ENCODE data around the gene MPIG6B. TPM values are rescaled to one million over a fixed set of nuclear protein-coding genes. Genes with fewer than 3 reads are reported as not detected.
"Not testable (repeated sequence)": the region's sequence is repeated elsewhere in the genome, so short reads cannot be mapped to it uniquely, and the experiment has no call there.

The MPIG6B gene
- total RNA-seq, 1 donor from 2014 or later = not detected

DNA sequence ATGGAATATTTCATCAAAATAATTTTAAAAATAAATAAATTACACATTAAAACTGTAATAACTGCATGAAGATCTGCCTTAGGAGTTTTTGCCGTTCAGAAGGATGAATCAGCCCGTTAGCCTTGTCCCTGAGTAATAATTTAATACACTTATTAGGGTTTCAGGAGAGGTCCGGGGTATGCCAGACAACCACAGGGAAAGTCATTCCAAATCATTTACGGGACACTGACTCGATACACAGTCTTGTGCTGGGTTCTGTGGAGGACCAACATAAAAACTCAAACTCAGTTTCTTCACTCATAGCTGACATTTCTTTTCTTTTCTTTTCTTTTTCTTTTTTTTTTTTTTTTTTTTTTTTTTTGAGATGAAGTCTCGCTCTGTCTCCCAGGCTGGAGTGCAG lies 17.2 kb upstream of the MPIG6B start:
- Mint-ChIP-seq H3K9me3 (ENCODE audit: unreplicated experiment) (no peaks in the 10 kb centered on the region), H3K4me1 (ENCODE audit: unreplicated experiment) (peaks cover 18% of the 10 kb centered on the region), H3K36me3 (ENCODE audit: unreplicated experiment) (peaks cover 2% of the 10 kb centered on the region), H3K4me3 (ENCODE audit: unreplicated experiment) (no peak overlapping the region), H3K27ac (ENCODE audit: unreplicated experiment) (no peak overlapping the region), H3K27me3 (ENCODE audit: unreplicated experiment) (no peaks in the 10 kb centered on the region)
- no peak for DNase-seq (ENCODE audit: extremely low spot score, unreplicated experiment)
- TF ChIP-seq, protein P1, sequence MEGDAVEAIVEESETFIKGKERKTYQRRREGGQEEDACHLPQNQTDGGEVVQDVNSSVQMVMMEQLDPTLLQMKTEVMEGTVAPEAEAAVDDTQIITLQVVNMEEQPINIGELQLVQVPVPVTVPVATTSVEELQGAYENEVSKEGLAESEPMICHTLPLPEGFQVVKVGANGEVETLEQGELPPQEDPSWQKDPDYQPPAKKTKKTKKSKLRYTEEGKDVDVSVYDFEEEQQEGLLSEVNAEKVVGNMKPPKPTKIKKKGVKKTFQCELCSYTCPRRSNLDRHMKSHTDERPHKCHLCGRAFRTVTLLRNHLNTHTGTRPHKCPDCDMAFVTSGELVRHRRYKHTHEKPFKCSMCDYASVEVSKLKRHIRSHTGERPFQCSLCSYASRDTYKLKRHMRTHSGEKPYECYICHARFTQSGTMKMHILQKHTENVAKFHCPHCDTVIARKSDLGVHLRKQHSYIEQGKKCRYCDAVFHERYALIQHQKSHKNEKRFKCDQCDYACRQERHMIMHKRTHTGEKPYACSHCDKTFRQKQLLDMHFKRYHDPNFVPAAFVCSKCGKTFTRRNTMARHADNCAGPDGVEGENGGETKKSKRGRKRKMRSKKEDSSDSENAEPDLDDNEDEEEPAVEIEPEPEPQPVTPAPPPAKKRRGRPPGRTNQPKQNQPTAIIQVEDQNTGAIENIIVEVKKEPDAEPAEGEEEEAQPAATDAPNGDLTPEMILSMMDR (IDR thresholded peaks at IDR 0.05) = no peak

DNA sequence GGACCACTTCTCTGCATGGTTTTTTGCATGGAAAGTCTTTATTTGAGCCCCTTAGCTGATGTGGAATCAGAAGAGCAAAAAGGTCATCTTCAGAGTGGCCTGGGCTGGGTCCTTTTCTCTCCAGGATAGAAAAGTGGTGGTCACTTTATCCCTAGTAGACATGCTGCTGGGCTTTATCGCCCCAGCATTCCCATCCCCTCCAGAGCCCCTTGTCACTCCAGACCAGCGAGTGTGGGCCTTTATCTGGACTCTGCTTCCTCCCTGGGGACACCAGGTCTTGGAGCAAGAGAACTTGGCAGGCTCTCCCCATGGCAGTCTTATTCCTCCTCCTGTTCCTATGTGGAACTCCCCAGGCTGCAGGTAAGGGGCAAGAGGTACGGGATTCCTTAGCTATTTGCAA lies 16.6 kb upstream of the MPIG6B start, which contains the start of gene LY6G6F:
TSS of gene LY6G6F (plus strand) at position 268 of the 400 bp plus-strand sequence. CDS start at position 309, 41 bp downstream.
- TF ChIP-seq, protein P1 (IDR thresholded peaks at IDR 0.05) = no peak
- DNase-seq (ENCODE audit: extremely low spot score, unreplicated experiment) = no peak
- peaks cover 11% of the 10 kb centered on the region for H3K4me1 Mint-ChIP-seq (ENCODE audit: unreplicated experiment)
- H3K4me3 Mint-ChIP-seq (ENCODE audit: unreplicated experiment) = no peak within 1 kb of the TSS
- H3K36me3 Mint-ChIP-seq (ENCODE audit: unreplicated experiment) = no peaks in the 10 kb centered on the region
- no peaks in the 10 kb centered on the region for H3K27me3 Mint-ChIP-seq (ENCODE audit: unreplicated experiment)
- no peak within 1 kb of the TSS for H3K27ac Mint-ChIP-seq (ENCODE audit: unreplicated experiment)
- H3K9me3 Mint-ChIP-seq (ENCODE audit: unreplicated experiment) = no peaks in the 10 kb centered on the region

DNA sequence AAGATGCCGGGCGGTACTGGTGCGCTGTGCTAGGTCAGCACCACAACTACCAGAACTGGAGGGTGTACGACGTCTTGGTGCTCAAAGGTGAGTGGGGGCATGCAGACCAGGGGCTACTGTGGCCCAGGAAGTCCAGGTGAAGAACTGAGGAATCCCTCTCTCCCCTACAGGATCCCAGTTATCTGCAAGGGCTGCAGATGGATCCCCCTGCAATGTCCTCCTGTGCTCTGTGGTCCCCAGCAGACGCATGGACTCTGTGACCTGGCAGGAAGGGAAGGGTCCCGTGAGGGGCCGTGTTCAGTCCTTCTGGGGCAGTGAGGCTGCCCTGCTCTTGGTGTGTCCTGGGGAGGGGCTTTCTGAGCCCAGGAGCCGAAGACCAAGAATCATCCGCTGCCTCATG lies 15.5 kb upstream of the MPIG6B start:
- no peak for DNase-seq (ENCODE audit: extremely low spot score, unreplicated experiment)
- Mint-ChIP-seq H3K9me3 (ENCODE audit: unreplicated experiment) (no peaks in the 10 kb centered on the region), H3K27me3 (ENCODE audit: unreplicated experiment) (peaks cover 4% of the 10 kb centered on the region), H3K4me3 (ENCODE audit: unreplicated experiment) (no peak overlapping the region), H3K27ac (ENCODE audit: unreplicated experiment) (no peak overlapping the region), H3K36me3 (ENCODE audit: unreplicated experiment) (no peaks in the 10 kb centered on the region), H3K4me1 (ENCODE audit: unreplicated experiment) (peaks cover 5% of the 10 kb centered on the region)
- TF ChIP-seq, protein P1 (IDR thresholded peaks at IDR 0.05) = no peak

DNA sequence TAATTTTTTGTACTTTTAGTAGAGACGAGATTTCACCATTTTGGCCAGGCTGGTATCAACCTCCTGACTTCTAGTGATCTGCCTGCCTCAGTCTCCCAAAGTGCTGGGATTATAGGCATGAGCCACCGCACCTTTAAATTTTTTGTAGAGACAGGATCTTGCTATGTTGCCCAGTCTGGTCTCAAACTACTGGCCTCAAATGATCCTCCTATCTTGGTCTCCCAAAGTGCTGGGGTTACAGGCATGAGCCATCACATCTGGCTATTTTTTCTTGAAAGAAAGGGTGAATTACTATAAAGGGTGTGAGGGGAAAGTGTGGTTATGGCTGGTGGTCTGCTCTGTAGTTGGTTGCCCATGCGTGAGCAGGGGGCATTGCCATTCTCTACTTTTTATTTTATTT lies 14.9 kb upstream of the MPIG6B start:
- Mint-ChIP-seq H3K4me1 (ENCODE audit: unreplicated experiment) (peaks cover 5% of the 10 kb centered on the region), H3K27me3 (ENCODE audit: unreplicated experiment) (peaks cover 4% of the 10 kb centered on the region), H3K9me3 (ENCODE audit: unreplicated experiment) (no peaks in the 10 kb centered on the region), H3K27ac (ENCODE audit: unreplicated experiment) (no peak overlapping the region), H3K36me3 (ENCODE audit: unreplicated experiment) (no peaks in the 10 kb centered on the region), H3K4me3 (ENCODE audit: unreplicated experiment) (no peak overlapping the region)
- no peak for DNase-seq (ENCODE audit: extremely low spot score, unreplicated experiment)
- TF ChIP-seq, protein P1 (IDR thresholded peaks at IDR 0.05) = no peak

DNA sequence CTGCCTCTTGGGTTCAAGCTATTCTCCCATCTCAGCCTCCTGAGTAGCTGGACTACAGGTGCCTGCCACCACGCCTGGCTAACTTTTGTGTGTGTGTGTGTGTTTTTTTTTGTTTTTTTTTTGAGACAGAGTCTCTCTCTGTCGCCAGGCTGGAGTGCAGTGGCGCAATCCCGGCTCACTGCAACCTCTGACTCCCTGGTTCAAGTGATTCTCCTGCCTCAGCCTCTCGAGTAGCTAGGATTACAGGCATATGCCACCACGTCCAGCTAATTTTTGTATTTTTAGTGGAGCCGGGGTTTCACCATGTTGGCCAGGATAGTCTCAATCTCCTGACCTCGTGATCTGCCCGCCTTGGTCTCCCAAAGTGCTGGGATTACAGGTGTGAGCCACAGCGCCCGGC lies 14.0 kb upstream of the MPIG6B start:
- H3K27ac Mint-ChIP-seq (ENCODE audit: unreplicated experiment); DNase-seq (ENCODE audit: extremely low spot score, unreplicated experiment); H3K4me3 Mint-ChIP-seq (ENCODE audit: unreplicated experiment); H3K9me3 Mint-ChIP-seq (ENCODE audit: unreplicated experiment); H3K4me1 Mint-ChIP-seq (ENCODE audit: unreplicated experiment); H3K27me3 Mint-ChIP-seq (ENCODE audit: unreplicated experiment); H3K36me3 Mint-ChIP-seq (ENCODE audit: unreplicated experiment): not testable (repeated sequence)

Measured in osteocyte (in vitro differentiated cells).